Breast epithelium (tissue), 4 donors: Measurements from ENCODE around the gene CCDC134. TPM values are rescaled to one million over a fixed set of nuclear protein-coding genes. Genes with fewer than 3 reads are reported as not detected.
"Not testable (repeated sequence)": the region's sequence is repeated elsewhere in the genome, so short reads cannot be mapped to it uniquely, and the experiment has no call there.

ENCODE experiments used
- DNase-seq, 2 donors: peaks; one replicate each; pipeline ENCODE4 v3.0.0-alpha.2; 2019; ENCODE audit warnings: low spot score in 2 of 2
- H3K27ac ChIP-seq, 2 donors: fragments of 200-600 bp; sonication (generic) in 1 of 2; one replicate each; pipeline ENCODE4 v1.5.1; 2016 to 2019; ENCODE audit warnings: mild to moderate bottlenecking in 1 of 2
- H3K27me3 ChIP-seq, 2 donors: fragments of 200-600 bp; sonication (generic) in 1 of 2; one replicate each; pipeline versions ENCODE4 v1.5.1 to v1.6.0; 2017 to 2019; ENCODE audit warnings: control low read depth in 1 of 2, mild to moderate bottlenecking in 1 of 2
- H3K36me3 ChIP-seq: fragments of 200-600 bp; one replicate; pipeline ENCODE4 v1.5.1; 2019
- H3K4me1 ChIP-seq, 2 donors: fragments of 200-600 bp; sonication (generic); one replicate each; pipeline ENCODE4 v1.5.1; 2016 to 2019; ENCODE audit warnings: control low read depth in 1 of 2
- H3K4me3 ChIP-seq, 3 donors: fragments of 200-600 bp; sonication (generic); 1 replicate in 2 of 3; 2 replicates in 1 of 3; pipeline ENCODE4 v1.5.1; 2016 to 2019; ENCODE audit warnings: mild to moderate bottlenecking in 3 of 3, moderate library complexity in 2 of 3
- H3K9me3 ChIP-seq, 2 donors: fragments of 200-600 bp; sonication (generic) in 1 of 2; one replicate each; pipeline ENCODE4 v1.5.1; 2016 to 2019; ENCODE audit warnings: control low read depth in 1 of 2
- POLR2A ChIP-seq: fragments of 450-650 bp; IDR thresholded peaks from one replicate; pipeline ENCODE4 v1.6.1; 2016; ENCODE audit warnings: antibody characterized with exemption, mild to moderate bottlenecking, moderate library complexity
- POLR2AphosphoS5 ChIP-seq, 3 donors: sonication (generic); formaldehyde crosslinking; IDR thresholded peaks; one replicate each; pipeline ENCODE4 v1.6.1; 2017; ENCODE audit warnings: antibody characterized with exemption in 3 of 3
- intact Hi-C: fragments of 100-400 bp; cut with DNase I; formaldehyde crosslinking; loops from one replicate; pipeline ENCODE4 v1.15.1; 2023; ENCODE audit warnings: low total_unique reads
- total RNA-seq, 3 donors: library from RNA; depleted of rRNA; stranded (reverse); fragments of >200 nt; gene quantifications; one replicate each; pipeline ENCODE4 v1.1.0, GENCODE V29; 2016
- TF ChIP-seq, protein P1 (sequence below), 3 donors: fragments of 450-650 bp; IDR thresholded peaks; one replicate each; pipeline ENCODE4 v1.5.1; 2016 to 2017; ENCODE audit warnings: antibody characterized with exemption in 3 of 3, mild to moderate bottlenecking in 3 of 3, moderate library complexity in 3 of 3

Gene CCDC134
- total RNA-seq, 3 donors from 2014 or later, result 4.0 to 12.3 (median 10.8) TPM

DNA sequence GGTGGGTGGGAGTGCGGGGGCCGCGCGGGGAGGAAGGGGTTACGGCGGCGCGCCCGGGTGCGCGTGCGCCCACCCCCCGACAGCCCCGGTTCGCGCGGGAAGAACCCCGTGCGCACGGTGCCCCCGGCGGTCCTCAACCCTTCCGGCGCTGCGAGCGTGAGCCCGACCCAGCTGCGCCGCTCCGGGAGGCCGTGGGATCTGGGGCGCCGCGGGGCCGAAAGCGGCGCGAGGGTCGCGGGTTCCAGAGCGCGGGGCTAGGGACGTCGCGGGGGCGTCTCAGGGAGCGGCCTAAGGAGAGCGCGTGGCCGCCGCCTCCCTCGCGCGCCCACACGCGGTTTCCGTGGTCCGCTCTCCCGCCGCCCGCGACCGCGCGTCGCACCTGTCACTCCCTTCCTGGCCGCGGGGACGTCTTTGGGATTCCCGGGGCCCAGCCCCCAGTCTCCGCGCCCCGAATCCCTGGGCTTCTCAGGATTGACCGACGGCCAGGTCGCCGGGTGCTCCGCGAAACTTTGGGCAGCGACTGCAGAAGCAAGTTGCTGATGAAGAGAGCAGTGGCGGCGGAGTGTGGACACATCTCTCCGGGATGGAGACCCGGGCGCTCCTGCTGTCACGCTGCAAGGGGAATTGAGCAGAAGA lies 33.0 kb downstream of the CCDC134 start:
- DNase-seq, result peak; percentile 39 to 59
- Histone ChIP-seq H3K4me1 (no peaks in the 10 kb centered on the region), H3K27ac (peak overlapping the region; percentile 94 to 97), H3K27me3 (no peaks in the 10 kb centered on the region), H3K36me3 (no peaks in the 10 kb centered on the region), H3K4me3 (peak overlapping the region; percentile 84 to 97 (median 90)), H3K9me3 (no peaks in the 10 kb centered on the region)
- TF ChIP-seq, protein P1, sequence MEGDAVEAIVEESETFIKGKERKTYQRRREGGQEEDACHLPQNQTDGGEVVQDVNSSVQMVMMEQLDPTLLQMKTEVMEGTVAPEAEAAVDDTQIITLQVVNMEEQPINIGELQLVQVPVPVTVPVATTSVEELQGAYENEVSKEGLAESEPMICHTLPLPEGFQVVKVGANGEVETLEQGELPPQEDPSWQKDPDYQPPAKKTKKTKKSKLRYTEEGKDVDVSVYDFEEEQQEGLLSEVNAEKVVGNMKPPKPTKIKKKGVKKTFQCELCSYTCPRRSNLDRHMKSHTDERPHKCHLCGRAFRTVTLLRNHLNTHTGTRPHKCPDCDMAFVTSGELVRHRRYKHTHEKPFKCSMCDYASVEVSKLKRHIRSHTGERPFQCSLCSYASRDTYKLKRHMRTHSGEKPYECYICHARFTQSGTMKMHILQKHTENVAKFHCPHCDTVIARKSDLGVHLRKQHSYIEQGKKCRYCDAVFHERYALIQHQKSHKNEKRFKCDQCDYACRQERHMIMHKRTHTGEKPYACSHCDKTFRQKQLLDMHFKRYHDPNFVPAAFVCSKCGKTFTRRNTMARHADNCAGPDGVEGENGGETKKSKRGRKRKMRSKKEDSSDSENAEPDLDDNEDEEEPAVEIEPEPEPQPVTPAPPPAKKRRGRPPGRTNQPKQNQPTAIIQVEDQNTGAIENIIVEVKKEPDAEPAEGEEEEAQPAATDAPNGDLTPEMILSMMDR (IDR thresholded peaks at IDR 0.05), result peak in 1 of 3 donors; percentile 18
- no peak for TF ChIP-seq POLR2A
- TF ChIP-seq POLR2AphosphoS5 (IDR thresholded peaks at IDR 0.05), result peak; percentile 28 to 43 (median 40)
- intact Hi-C loops, result no loop called here

GRCh38 chr22:41834005-41834944 lies 33.8 kb downstream of the CCDC134 start:
- Histone ChIP-seq H3K4me1 (no peaks in the 10 kb centered on the region), H3K4me3 (peak overlapping the region; percentile 84 to 97 (median 90)), H3K27me3 (no peaks in the 10 kb centered on the region), H3K9me3 (no peaks in the 10 kb centered on the region), H3K27ac (peak overlapping the region; percentile 94 to 97), H3K36me3 (no peaks in the 10 kb centered on the region)
- TF ChIP-seq, protein P1 (IDR thresholded peaks at IDR 0.05), result no peak
- TF ChIP-seq POLR2AphosphoS5 (IDR thresholded peaks at IDR 0.05) (no peak), POLR2A (no peak)
- DNase-seq, result no peak
- intact Hi-C loops, result no loop called here

- DNase-seq, intact Hi-C loops, H3K4me3 ChIP-seq, H3K9me3 ChIP-seq, H3K36me3 ChIP-seq, H3K27me3 ChIP-seq, H3K4me1 ChIP-seq: not testable (repeated sequence)
- H3K27ac ChIP-seq, result peak overlapping the region in 1 of 2 donors; percentile 50
These were observed 35.0 kb downstream of the CCDC134 start for GRCh38 chr22:41835462-41835861.

DNA sequence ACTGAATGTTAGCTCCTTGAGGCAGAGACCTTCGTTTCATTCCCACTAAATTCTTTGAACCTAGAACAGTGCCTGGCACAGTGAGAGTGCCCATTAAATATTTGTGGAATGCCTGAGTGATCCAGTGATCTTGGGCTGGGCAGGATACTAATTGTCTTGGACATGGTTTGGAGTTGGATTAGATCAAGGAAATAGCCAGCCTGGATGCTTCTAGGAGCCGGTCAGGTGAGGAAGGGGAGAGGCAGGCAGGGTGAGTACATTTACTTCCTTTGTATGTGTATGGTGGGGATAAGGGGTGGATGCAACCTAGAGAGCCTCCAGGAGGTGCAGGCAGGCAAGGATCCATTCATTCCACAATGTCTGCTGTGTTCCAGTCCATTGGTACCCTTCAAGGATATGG lies 36.1 kb downstream of the CCDC134 start:
- TF ChIP-seq POLR2AphosphoS5 (IDR thresholded peaks at IDR 0.05), result no peak
- TF ChIP-seq, protein P1 (IDR thresholded peaks at IDR 0.05), result no peak
- TF ChIP-seq POLR2A, result no peak
- Histone ChIP-seq H3K27ac (peak overlapping the region; percentile 19 to 50), H3K9me3 (no peaks in the 10 kb centered on the region), H3K4me1 (no peaks in the 10 kb centered on the region), H3K4me3 (no peak overlapping the region), H3K36me3 (no peaks in the 10 kb centered on the region), H3K27me3 (no peaks in the 10 kb centered on the region)
- intact Hi-C loops, result no loop called here
- no peak for DNase-seq

GRCh38 chr22:41838842-41839618 lies 38.6 kb downstream of the CCDC134 start:
- intact Hi-C loops, result no loop called here
- Histone ChIP-seq H3K27ac (peak overlapping the region in 1 of 2 donors; percentile 32), H3K4me1 (no peaks in the 10 kb centered on the region), H3K9me3 (no peaks in the 10 kb centered on the region), H3K4me3 (no peak overlapping the region), H3K27me3 (no peaks in the 10 kb centered on the region), H3K36me3 (no peaks in the 10 kb centered on the region)
- no peak for DNase-seq
- TF ChIP-seq, protein P1 (IDR thresholded peaks at IDR 0.05), result no peak
